Vagina (tissue), 2 donors: ENCODE measurements around the gene FOXA2. TPM values are rescaled to one million over a fixed set of nuclear protein-coding genes. Genes with fewer than 3 reads are reported as not detected.
A peak's percentile ranks its signal among the peaks of the same experiment; 100 is the strongest.

Experiments used
- DNase-seq, 2 donors: peaks; one replicate each; pipeline ENCODE4 v3.0.0-alpha.2; 2017; ENCODE audit errors: extremely low spot score in 2 of 2
- H3K27ac ChIP-seq: fragments of 200-600 bp; sonication (generic); one replicate; pipeline ENCODE4 v1.5.1; 2019
- H3K27me3 ChIP-seq: fragments of 200-600 bp; sonication (generic); one replicate; pipeline ENCODE4 v1.5.1; 2019
- H3K36me3 ChIP-seq, 2 donors: fragments of 200-600 bp; sonication (generic); one replicate each; pipeline ENCODE4 v1.5.1; 2017 to 2019
- H3K4me1 ChIP-seq: fragments of 200-600 bp; sonication (generic); one replicate; pipeline ENCODE4 v1.5.1; 2019
- H3K4me3 ChIP-seq, 2 donors: fragments of 200-600 bp; sonication (generic); 1 replicate in 1 of 2; 2 replicates in 1 of 2; pipeline ENCODE4 v1.5.1; 2016 to 2019
- H3K9me3 ChIP-seq: fragments of 200-600 bp; sonication (generic); one replicate; pipeline ENCODE4 v1.5.1; 2019
- CTCF ChIP-seq, 3 experiments: fragments of 450-650 bp in 2 of 3; fragments of 200-600 bp in 1 of 3; sonication (generic) in 1 of 3; IDR thresholded peaks; one replicate each; pipeline ENCODE4 v1.5.1; 2017 to 2019; ENCODE audit warnings: antibody characterized with exemption in 3 of 3, mild to moderate bottlenecking in 2 of 3, moderate library complexity in 2 of 3
- POLR2A ChIP-seq, 2 donors: fragments of 450-650 bp; IDR thresholded peaks; one replicate each; pipeline ENCODE4 v1.6.1; 2017; ENCODE audit warnings: antibody characterized with exemption in 2 of 2, mild to moderate bottlenecking in 2 of 2, moderate library complexity in 2 of 2
- POLR2AphosphoS5 ChIP-seq, 2 donors: sonication (generic); formaldehyde crosslinking; IDR thresholded peaks; one replicate each; pipeline ENCODE4 v1.9.0; 2017; ENCODE audit warnings: antibody characterized with exemption in 2 of 2, mild to moderate bottlenecking in 2 of 2, low read depth in 1 of 2; ENCODE audit not compliant: insufficient read depth in 1 of 2
- intact Hi-C: fragments of 100-400 bp; cut with DNase I; formaldehyde crosslinking; loops from one replicate; pipeline ENCODE4 v1.15.1; 2023
- total RNA-seq: library from RNA; depleted of rRNA; stranded (reverse); fragments of >200 nt; gene quantifications from one replicate; pipeline ENCODE4 v1.2.3, GENCODE V29; 2016

The FOXA2 gene
- total RNA-seq, 1 donor from 2014 or later = not detected

GRCh38 chr20:22546344-22546743 lies 38.0 kb downstream of the FOXA2 start:
- Histone ChIP-seq H3K4me3 (no peak overlapping the region), H3K9me3 (no peaks in the 10 kb centered on the region), H3K36me3 (no peaks in the 10 kb centered on the region), H3K27me3 (no peaks in the 10 kb centered on the region), H3K4me1 (no peaks in the 10 kb centered on the region), H3K27ac (no peak overlapping the region)
- no peak for DNase-seq
- TF ChIP-seq POLR2A (IDR thresholded peaks at IDR 0.05) = no peak
- no peak for TF ChIP-seq CTCF (IDR thresholded peaks at IDR 0.05)
- TF ChIP-seq POLR2AphosphoS5 (IDR thresholded peaks at IDR 0.05; ENCODE audit: insufficient read depth in 1 of 2, low read depth in 1 of 2) = no peak
- intact Hi-C loops = no loop called here

GRCh38 chr20:22545045-22545444 lies 39.3 kb downstream of the FOXA2 start:
- no peaks in the 10 kb centered on the region for H3K9me3 ChIP-seq
- intact Hi-C loops = no loop called here
- DNase-seq = no peak
- H3K27me3 ChIP-seq = no peaks in the 10 kb centered on the region
- no peaks in the 10 kb centered on the region for H3K36me3 ChIP-seq
- no peak overlapping the region for H3K27ac ChIP-seq
- TF ChIP-seq POLR2AphosphoS5 (IDR thresholded peaks at IDR 0.05; ENCODE audit: insufficient read depth in 1 of 2, low read depth in 1 of 2) (no peak), CTCF (IDR thresholded peaks at IDR 0.05) (no peak), POLR2A (IDR thresholded peaks at IDR 0.05) (no peak)
- H3K4me3 ChIP-seq = no peak overlapping the region
- no peaks in the 10 kb centered on the region for H3K4me1 ChIP-seq

- TF ChIP-seq POLR2AphosphoS5 (IDR thresholded peaks at IDR 0.05; ENCODE audit: insufficient read depth in 1 of 2, low read depth in 1 of 2) (no peak), POLR2A (IDR thresholded peaks at IDR 0.05) (no peak), CTCF (IDR thresholded peaks at IDR 0.05) (no peak)
- H3K9me3 ChIP-seq = no peaks in the 10 kb centered on the region
- intact Hi-C loops = no loop called here
- H3K4me3 ChIP-seq = no peak overlapping the region
- DNase-seq = no peak
- no peaks in the 10 kb centered on the region for H3K27me3 ChIP-seq
- no peaks in the 10 kb centered on the region for H3K4me1 ChIP-seq
- no peaks in the 10 kb centered on the region for H3K36me3 ChIP-seq
- no peak overlapping the region for H3K27ac ChIP-seq
These were observed 39.9 kb downstream of the FOXA2 start for GRCh38 chr20:22544462-22544861.

- intact Hi-C loops = no loop called here
- Histone ChIP-seq H3K4me1 (no peaks in the 10 kb centered on the region), H3K9me3 (no peaks in the 10 kb centered on the region), H3K4me3 (no peak overlapping the region), H3K27ac (no peak overlapping the region), H3K27me3 (no peaks in the 10 kb centered on the region), H3K36me3 (no peaks in the 10 kb centered on the region)
- TF ChIP-seq POLR2AphosphoS5 (IDR thresholded peaks at IDR 0.05; ENCODE audit: insufficient read depth in 1 of 2, low read depth in 1 of 2) (no peak), POLR2A (IDR thresholded peaks at IDR 0.05) (no peak), CTCF (IDR thresholded peaks at IDR 0.05) (no peak)
- DNase-seq = no peak
These were observed 41.9 kb downstream of the FOXA2 start for GRCh38 chr20:22542427-22542826.

GRCh38 chr20:22540832-22541231 lies 43.5 kb downstream of the FOXA2 start:
- H3K9me3 ChIP-seq = no peaks in the 10 kb centered on the region
- DNase-seq = peak in 1 of 2 donors; percentile 61
- no peak for TF ChIP-seq POLR2AphosphoS5 (IDR thresholded peaks at IDR 0.05; ENCODE audit: insufficient read depth in 1 of 2, low read depth in 1 of 2)
- no peak for TF ChIP-seq POLR2A (IDR thresholded peaks at IDR 0.05)
- no peak for TF ChIP-seq CTCF (IDR thresholded peaks at IDR 0.05)
- intact Hi-C loops = no loop called here
- no peaks in the 10 kb centered on the region for H3K27me3 ChIP-seq
- no peak overlapping the region for H3K27ac ChIP-seq
- H3K4me3 ChIP-seq = no peak overlapping the region
- H3K4me1 ChIP-seq = no peaks in the 10 kb centered on the region
- no peaks in the 10 kb centered on the region for H3K36me3 ChIP-seq
